Activated CD8-positive, alpha-beta memory T cell treated with anti-CD3 and anti-CD28 coated beads, Interleukin-2, amount 50 U/mL, for 4 hours (primary cell): ENCODE results near the gene CWC27.
"Not testable (repeated sequence)": the region's sequence is repeated elsewhere in the genome, so short reads cannot be mapped to it uniquely, and the experiment has no call there.

Experiments used
- DNase-seq: peaks from one replicate; pipeline ENCODE4 v3.0.0-alpha.2; 2020

Gene CWC27

DNA sequence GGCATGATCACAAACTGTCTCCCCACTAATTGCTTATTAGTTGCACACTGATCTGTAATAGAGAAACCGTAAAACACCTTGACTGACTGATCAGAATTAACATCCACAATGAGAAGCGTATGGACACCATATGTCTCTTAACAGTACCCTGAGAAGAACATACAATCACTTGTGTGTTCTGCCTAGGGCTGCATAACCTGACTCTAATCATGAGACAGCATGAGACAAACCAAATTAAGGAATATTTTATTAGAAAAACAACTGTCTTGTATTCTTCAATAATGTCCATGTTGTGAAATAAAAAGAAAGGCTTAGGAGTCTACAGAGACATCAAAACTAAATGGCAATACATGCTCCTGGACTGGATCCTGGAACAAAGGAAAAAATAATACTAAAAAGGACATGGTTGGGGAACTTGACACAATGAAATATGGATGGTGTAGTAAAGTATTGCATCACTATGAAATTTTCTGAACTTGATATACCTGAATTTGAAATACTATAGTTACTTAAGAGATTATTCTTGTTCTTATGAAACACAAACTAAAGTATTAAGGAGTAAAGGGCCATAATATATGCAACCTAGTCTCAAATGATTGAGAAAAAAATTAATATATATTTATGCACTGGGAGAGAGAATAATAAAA, 162.1 kb downstream of the CWC27 start:
- DNase-seq, result no peak

DNA sequence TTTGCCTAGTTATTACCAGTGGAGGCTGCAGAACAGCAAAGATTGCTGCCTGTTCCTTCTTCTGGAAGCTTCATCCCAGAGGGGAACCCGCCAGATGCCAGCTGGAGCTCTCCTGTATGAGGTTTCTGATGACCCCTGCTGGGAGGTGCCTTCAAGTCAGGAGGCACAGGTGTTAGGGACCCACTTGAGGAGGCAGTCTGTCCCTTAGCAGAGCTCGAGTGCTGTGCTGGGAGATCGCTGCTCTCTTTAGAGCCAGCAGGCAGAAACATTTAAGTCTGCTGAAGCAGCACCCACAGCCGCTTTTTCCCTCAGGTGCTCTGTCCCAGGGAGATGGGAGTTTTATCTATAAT, 170.7 kb downstream of the CWC27 start:
- not testable (repeated sequence) for DNase-seq

DNA sequence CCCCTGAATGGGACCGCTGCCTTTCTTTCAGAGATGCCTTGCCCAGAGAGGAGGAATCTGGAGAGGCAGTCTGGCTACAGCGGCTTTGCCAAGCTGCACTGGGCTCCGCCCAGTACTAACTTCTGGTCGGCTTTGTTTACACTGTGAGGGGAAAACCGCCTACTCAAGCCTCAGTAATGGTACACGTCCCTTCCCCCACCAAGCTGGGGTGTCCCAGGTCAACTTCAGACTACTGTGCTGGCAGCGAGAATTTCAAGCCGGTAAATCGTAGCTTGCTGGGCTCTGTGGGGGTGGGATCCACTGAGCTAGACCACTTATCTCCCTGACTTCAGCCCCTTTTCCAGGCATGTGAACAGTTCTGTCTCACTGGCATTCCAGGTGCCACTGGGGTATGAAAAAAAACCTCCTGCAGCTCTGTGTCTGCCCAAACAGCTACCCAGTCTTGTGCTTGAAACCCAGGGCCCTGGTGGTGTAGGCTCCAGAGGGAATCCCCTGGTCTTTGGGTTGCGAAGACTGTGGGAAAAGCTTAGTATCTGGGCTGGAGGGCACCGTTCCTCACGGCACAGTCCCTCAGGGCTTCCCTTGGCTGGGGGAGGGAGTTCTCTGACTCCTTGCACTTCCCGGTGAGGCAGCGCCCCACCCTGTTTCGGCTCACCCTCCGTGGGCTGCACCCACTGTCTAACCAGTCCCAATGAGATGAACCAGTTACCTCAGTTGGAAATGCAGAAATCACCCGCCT, 171.2 kb downstream of the CWC27 start:
- DNase-seq, result no peak

DNA sequence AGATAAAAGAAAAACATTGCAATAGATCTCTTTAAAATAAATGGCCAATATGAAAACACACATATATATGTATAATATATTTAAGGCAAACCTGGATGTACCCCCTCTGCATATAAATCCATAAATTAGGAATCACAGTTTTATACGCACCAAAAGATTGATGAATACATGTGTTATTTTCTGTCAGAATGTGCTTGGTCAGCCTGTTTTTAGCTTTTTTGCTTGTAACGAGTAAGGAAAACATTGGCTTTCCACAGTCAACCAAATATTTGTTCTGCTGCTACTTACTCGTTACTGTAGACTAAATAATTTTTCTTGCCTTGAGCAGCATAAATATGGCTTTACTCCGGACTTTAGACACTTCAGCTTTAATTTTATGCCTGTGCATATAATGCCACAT, 173.7 kb downstream of the CWC27 start:
- no peak for DNase-seq

DNA sequence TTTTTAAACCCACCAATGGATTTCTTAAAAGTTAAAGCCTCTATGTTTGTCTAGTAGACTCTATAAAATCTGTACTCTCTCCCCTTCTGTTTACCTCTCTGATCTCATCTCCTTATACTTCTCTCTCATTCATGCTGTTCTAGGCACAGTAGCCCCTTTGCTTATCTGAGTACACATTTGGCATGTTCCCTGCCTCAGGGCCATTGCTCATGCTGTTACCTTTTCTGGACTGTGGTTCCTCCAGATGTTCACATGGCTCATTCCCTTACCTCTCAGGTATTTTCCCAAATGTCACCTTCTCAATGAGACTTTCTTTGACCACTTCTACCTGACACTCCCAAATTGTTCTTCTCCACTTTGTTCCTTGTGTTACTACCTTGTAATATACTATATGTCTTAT, 176.1 kb downstream of the CWC27 start:
- no peak for DNase-seq

DNA sequence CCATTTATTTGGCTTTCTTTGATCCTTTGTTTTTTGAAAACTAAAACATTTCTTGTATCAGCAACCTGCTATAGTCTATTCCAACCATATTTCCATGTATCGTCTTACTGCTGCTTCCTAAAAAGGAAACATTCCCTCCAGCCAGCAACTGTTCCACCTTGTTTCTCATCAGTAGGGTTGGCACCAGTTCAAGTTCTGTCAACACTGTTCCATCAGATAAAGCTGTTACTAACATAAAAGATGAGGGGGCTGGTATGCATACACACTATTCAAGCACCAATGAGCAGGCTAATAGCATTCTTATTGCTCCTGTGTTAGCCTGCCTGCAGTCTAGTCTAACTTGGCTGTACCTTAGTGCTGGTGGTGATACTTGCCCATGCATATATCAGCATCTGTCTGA, 178.3 kb downstream of the CWC27 start:
- DNase-seq, result no peak

DNA sequence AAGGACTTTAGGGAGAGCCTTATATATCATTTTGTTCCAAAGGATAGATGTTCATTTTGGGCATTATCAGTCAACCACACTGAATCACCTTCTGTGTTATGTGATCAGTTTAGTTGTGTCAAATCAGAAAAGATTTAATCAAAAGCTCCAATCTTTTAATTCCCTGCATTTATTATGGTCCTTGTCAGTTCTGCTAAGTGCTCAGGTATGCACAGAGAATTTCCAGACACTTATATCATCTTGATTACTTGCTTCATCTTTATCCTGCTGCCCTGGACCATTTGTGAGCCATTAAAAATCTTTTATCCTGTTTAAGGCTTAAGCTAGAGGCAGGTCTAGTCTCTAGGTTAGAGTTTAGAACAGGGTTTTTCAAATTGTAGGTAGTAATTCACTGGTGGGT, 179.1 kb downstream of the CWC27 start:
- DNase-seq, result no peak

DNA sequence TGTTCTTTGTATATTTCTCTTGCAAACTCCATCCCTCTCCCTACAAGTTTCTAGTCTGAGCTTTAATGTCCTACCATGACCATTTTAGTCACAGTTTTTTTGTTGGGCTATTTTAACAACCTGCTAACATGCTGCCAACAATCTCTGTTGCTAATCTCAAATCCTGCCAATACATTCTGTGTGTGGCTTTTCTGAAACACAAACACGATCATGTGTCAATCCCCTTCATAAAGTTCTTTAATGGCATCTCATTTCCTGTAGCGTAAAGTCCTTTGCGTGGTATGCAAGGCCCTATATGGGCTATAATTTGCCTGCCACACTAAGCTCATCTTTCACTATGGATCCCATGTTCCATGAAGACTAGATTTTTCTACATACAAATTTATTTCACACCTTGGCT, 180.6 kb downstream of the CWC27 start:
- no peak for DNase-seq

DNA sequence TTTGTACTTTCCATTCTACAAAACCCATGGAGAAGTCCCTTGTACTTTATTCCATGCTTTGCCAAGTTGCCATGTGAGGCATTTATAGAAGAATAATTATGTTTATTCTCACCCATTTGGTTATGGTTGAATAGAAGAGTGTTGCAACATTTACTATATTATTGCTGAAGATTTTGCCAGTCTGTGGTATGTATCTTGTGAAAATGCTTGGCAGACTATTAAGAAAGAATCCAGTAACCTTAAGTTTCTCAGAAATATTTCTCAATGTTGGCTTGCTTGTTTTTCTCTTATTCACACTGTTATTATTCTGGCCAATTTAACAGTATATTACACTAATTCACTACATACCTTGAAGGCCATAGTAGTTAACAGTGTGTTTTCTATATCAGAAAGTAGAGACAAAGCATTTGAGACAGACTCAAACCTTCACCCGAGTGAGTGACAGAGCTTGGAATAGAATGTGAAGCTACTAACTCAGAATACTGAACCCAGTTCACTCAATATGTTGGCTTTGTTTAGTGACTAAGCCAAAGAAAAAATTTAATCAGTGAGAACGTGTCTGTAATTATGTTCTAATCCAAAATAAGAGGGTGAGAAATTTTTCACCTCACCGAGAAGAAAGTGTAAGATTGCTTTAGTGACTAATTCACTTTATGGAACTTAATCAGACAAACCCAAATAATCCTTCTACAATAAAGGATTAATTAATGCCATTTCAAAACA, 184.4 kb downstream of the CWC27 start:
- no peak for DNase-seq

DNA sequence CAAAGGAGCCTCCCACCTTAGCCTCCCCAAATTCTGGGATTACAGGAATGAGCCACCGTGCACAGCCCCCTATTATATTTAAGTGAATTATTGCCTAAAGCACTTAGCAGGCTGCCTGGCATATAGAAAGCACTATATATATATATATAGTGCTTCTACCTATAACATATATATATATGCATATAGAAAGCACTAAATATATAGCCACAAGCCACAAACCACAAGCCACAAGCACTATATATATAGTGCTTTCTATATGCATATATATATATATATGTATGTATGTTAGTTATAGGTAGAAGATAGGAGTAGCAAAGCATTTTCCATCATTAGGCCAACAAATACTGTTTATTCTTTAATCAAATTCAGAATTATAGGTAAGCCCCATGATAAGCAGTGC, 185.8 kb downstream of the CWC27 start:
- DNase-seq, result no peak

DNA sequence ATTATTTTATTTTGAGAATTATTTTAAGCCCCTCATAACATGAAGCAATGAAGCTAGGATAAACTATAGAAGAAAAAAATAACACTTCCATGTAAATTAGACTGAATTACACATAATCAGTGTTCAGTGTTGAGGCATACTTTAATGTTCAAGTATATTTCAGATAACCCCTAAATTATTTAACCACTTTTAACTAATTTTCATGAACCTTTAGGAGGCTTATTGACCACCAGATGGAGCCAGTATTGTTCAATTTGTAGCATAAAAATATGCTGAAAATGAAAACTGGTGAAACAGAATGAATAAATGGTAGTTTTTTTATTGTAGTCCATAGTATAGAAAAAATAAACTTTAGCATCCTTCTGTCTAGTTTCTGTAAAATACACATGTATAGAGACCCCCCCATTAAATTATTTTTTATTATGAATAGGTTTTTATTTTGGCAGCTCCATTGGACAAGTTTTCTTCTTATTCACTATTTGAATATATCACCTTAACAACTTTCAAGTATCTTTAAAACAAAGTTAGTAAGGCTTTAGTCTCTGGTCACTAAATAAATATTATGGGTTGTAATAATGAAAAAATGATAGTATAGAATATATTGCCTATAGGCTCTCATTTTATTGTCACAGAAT, 190.1 kb downstream of the CWC27 start:
- no peak for DNase-seq

DNA sequence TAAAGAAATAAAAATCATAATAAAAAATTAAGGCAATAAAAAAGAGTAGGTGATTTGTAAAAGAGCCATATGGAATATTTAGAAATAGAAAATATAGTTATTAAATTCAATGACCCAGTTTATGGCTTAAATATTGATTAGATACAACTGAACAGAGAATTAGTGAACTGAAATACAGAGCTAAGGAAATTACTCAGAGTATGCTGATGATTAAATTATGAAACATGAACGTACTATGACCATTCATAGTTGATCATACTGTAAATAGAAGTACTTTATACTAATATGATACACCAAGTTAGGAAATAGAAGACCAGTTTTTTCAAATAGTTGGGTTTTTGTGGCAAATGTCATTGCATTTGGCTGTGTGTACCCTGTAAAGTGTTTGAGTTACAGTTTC, 194.5 kb downstream of the CWC27 start:
- DNase-seq, result no peak

DNA sequence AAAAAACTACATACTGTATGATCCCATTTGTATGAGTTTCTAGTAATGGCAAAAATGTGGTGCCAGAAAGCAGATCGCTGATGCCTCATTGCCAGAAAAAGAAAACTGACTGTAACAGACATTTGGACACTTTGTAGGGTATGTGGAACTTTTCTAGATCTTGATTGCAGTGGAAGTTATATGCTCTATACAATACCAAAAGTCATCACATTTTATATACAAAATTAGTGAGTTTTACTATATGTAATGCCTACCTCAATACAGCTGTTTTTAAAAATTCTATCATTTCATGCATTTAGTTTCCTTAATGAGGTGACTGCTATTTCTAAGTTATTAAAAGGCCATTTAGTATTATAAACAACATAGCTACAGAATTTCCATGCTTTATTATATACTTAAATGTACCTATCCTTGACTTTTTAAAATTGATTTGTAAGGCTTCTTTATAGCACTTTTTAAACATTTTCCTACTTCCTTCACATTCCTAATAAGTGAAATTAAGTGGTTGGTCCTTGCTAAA, 199.9 kb downstream of the CWC27 start:
- DNase-seq, result no peak

DNA sequence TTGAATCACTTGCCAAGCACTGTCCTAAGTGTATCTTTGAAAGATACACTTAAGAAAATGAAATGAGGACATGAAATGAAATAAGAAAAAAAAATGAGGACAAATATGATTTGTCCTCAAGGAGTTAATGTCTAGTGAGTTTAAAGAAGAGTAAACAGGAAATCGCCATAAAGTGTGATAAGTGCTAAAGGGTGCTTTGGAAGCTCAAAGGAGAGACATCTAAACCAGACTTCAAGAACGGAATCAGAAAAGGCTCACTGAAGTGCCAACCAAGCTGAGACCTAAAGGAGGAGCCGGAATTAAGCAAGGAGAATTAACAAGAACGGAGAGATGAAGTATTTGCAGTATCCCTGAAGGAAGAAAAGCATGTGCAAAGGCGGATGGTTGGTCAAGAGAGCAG, 200.8 kb downstream of the CWC27 start:
- DNase-seq, result no peak

DNA sequence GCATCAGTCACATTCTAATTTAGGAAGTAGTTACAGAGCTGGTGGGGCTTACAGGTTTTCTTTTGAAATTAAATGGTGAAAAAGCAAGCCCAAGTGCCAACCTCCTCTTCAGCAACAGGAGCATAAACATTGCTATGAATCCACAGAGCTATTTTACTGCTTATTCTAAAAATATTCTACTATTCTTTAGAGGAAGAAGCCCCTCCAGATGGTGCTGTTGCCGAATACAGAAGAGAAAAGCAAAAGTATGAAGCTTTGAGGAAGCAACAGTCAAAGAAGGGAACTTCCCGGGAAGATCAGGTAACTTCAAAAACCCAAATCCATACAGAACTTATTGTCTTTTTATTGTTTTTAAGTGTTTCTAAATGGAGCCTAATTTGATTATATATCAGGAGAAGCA, 202.8 kb downstream of the CWC27 start:
- no peak for DNase-seq

DNA sequence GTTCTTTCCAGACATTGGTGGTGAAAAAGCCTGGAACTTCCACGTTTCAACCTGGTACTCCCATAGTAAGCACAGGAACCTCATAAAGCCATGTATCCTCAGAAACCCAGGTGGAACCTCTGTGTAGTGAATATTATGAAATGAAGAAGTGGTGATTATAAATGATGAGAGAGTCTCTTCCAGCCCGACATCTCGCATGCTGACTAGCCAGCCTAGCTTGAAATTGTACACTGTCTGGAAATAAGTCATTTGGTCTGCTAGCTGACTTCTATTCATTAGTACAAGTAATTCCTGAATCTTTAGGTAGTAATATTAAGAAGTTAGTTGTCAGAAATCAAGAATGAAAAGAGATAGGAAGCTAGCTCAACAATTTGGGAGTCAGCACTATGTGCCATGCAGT, 203.3 kb downstream of the CWC27 start:
- no peak for DNase-seq

DNA sequence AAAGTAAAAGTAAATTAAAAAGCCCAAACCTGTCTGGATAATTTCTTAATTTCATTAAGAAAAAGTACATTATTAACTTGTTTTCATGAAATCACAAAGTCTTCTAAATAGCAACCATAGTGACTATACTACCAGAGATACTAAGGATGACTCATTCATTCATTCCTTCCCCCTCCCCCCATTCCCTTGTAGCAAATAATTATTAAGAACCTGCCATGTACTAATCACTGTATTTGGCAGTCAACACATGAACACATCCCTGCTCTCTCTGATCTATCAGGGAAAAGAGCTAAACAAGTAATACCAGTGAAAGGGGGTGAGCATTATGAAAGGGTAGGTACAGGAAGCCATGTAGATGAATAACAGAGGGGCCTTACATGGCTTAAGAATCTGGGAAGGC, 203.9 kb downstream of the CWC27 start:
- DNase-seq, result no peak

DNA sequence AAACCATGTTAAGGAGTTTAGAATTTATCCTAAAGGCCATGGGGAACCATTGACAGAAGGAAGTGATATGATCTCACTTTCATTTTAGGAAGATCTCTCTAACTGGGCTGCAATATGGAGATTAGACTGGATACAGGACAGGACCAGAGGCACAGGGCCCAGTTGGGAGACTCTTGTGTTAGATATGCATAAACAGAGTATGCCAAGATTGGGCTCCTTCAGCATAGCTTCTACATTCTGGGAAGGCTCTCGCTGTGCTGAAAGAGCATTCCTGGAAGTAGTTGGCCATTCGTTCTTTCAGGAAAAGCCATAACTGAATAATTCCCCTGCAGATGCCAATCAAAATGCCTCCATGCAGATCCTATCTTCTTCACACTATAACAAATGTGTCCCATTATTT, 204.5 kb downstream of the CWC27 start:
- DNase-seq, result no peak

DNA sequence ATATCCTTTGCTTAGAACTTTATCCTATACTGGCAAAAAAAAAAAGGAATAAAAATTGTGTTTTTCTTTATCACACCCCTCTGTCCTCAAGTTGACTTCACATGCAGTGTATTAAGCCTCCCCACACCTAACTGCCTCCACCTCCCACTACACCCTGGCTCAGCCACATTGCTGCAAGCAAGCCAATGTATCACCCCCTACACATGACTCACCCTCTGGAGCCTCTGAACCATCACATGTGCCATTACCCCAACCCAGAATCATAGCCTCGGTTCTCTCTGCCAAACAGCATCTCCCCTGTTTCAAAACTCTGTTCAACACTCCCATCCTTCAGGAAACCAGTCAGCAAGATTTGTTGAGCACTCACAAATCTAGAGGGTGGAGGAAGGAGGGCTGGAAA, 209.0 kb downstream of the CWC27 start:
- DNase-seq, result peak; percentile 21

DNA sequence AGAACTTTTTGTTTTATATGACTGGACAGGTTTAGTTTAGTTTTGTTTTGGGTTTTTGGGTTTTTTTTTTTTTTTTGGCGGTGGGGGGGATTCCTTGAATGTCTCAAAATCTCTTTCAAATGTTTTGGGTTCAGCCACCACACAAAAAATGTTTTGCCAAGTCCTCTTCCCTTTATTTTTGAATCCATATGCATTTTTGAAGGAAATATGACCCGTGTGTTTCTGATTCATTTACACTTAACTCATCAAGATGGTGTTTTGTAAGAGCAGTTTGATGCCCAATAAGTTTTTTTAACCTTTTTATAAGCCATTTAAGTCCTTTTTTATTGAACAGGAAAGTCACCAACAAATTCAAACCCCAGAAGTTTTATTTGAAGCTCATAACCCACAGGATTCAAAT, 209.8 kb downstream of the CWC27 start:
- no peak for DNase-seq

DNA sequence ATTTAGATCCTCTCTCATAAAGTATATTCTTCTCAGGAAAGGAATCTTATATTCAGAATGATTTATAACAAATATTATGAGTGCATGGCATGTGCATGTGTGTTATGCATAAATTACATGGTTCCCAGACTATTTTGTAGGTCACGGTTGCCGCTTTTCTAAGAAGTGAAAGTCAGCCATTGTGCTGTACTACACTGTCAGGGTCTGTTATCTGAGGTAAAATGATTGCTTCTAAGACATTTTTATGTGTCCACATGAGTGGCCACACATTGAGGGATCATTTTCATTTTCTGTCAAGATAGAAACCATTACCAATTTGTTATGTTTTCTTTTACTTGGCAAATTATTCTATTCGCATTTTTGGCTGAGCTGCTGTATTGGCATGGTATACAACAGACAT, 210.8 kb downstream of the CWC27 start:
- no peak for DNase-seq

DNA sequence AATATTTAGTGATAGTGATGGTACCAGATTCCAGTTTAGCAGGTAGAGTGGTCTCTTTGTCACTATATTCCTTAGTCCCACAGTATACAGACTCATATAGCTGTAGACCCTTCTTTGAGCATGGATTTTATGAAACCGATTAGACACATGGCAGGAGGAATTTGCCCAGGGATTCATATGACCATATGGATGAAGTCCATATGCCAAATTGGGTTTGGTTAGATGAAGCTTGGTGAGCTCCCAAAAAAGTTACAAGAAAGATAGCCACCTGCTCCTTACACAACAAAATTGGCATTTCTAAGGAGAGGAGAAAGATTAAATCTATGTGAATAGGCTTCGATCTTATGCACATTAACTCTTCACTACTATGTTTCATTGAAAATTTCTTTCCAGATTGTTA, 211.4 kb downstream of the CWC27 start:
- no peak for DNase-seq

DNA sequence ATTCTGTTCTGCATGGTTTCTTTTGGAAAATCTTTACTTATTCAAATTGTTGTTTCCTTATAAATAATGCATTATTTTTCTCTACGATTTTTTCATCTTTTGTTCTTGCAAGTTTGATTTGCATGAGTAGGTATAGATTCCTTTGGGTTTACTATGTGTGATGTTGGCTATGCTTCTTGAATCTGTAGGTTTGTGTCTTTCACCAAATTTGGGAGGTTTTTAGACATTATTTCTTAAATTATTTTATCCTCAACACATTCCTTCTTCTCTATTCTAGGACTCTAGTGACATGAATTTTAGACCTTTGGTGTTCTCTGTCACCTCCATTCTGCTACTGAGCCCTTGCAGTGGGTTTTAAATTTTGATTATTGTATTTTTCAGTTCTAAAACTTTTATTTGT, 219.0 kb downstream of the CWC27 start:
- DNase-seq, result no peak

DNA sequence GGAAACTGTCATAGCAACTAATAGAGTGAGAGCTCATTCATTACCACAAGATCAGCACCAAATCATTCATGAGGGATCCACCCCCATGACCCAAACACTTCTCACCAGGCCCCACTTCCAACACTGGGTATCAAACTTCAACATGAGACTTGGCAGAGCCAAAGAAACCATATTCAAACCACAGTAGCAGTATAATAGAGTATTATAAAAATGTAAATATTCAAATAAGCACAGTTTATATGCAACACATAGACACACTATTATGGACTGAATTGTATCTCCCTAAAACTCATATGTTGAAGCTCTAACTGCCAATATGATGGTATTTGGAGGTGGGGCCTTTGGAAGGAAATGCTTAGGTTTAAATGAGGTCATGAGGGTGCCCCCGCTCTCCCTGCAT, 240.5 kb downstream of the CWC27 start:
- no peak for DNase-seq
